HCT116 (cell line): ENCODE measurements around the gene COL1A1. TPM values are rescaled to one million over a fixed set of nuclear protein-coding genes. Genes with fewer than 3 reads are reported as not detected.

ENCODE experiments used
- ATAC-seq: fragments of 200-7000 bp; cut with Tn5 transposase; 2 replicates; pipeline ENCODE4 v1.9.1; 2020; ENCODE audit warnings: mild to moderate bottlenecking, moderate library complexity
- BruUV-seq: library from RNA; stranded (reverse); fragments of 400-500 nt; replicated peaks from 2 replicates; lab custom pipeline; 2021; lab: Mats Ljungman, UMichigan
- CTCF ChIA-PET: fragments of 300-600 bp; sonication (Branson Sonifier 250); formaldehyde crosslinking; loops from one replicate; lab custom pipeline; 2021; ENCODE audit warnings: antibody characterized with exemption; lab: Charles Lee
- POLR2A ChIA-PET: fragments of 300-600, 350-600 bp; sonication (Branson Sonifier 250); formaldehyde crosslinking; loops from one replicate; lab custom pipeline; 2021; ENCODE audit warnings: antibody characterized with exemption; lab: Charles Lee
- RAD21 ChIA-PET, 2 experiments: fragments of 300-600 bp; sonication (Branson Sonifier 250); formaldehyde crosslinking; loops; one replicate each; lab custom pipeline; 2023; ENCODE audit warnings: low total read pairs in 2 of 2; ENCODE audit not compliant: uncharacterized antibody in 2 of 2, unreplicated experiment in 2 of 2, low non-redundant PET in 1 of 2; lab: Charles Lee
- DNase-seq: peaks from one replicate; pipeline ENCODE4 v3.0.0-alpha.2; 2010; ENCODE audit warnings: low read depth, low spot score
- H2AFZ ChIP-seq: fragments of 200-600 bp; shearing (Covaris generic), sonication (generic); 2 replicates; pipeline ENCODE4 v1.6.1; 2017; ENCODE audit warnings: low read depth, mixed run types, mixed read lengths, antibody characterized with exemption, low read length; ENCODE audit not compliant: poor library complexity, severe bottlenecking
- H3K27ac ChIP-seq: 2 replicates; pipeline ENCODE4 v1.5.1; 2012; ENCODE audit warnings: low read depth, low read length
- H3K27me3 ChIP-seq: fragments of 200-600 bp; sonication (generic); 2 replicates; pipeline ENCODE4 v1.6.1; 2016; ENCODE audit warnings: mixed run types, low read length, mixed read lengths; ENCODE audit not compliant: insufficient read depth
- H3K36me3 ChIP-seq, 2 experiments: fragments of 200-500 bp in 1 of 2; fragments of 200-600 bp in 1 of 2; sonication (Bioruptor generic) in 1 of 2; sonication (generic) in 1 of 2; 2 replicates each; pipeline versions ENCODE4 v1.5.1 to v1.6.1; 2014 to 2016; ENCODE audit warnings: low read length in 2 of 2, inconsistent platforms in 1 of 2, mixed read lengths in 1 of 2, mixed run types in 1 of 2; ENCODE audit not compliant: insufficient read depth in 2 of 2, control insufficient read depth in 1 of 2
- H3K4me1 ChIP-seq, 2 experiments: fragments of 200-600 bp in 1 of 2; sonication (generic) in 1 of 2; 2 replicates each; pipeline versions ENCODE4 v1.5.1 to v1.6.1; 2012 to 2017; ENCODE audit warnings: low read length in 2 of 2, inconsistent platforms in 1 of 2, mild to moderate bottlenecking in 1 of 2, mixed read lengths in 1 of 2, mixed run types in 1 of 2, moderate library complexity in 1 of 2; ENCODE audit not compliant: insufficient read depth in 2 of 2, control insufficient read depth in 1 of 2
- H3K4me2 ChIP-seq: fragments of 200-600 bp; sonication (generic); 2 replicates; pipeline ENCODE4 v1.6.1; 2017; ENCODE audit warnings: mixed run types, low read length, mixed read lengths
- H3K4me3 ChIP-seq, 2 experiments: fragments of 200-600 bp in 1 of 2; sonication (generic) in 1 of 2; replicated peaks in 1 of 2; 2 replicates each; pipeline ENCODE4 v1.5.1; 2011 to 2016; ENCODE audit warnings: low read length in 2 of 2, control low read depth in 1 of 2, low read depth in 1 of 2, mild to moderate bottlenecking in 1 of 2, mixed read lengths in 1 of 2, mixed run types in 1 of 2
- H3K79me2 ChIP-seq: fragments of 200-600 bp; sonication (generic); 2 replicates; pipeline ENCODE4 v1.6.1; 2017; ENCODE audit warnings: mild to moderate bottlenecking, mixed run types, low read length, moderate library complexity, mixed read lengths; ENCODE audit not compliant: insufficient read depth
- H3K9ac ChIP-seq: fragments of 200-600 bp; sonication (generic); 2 replicates; pipeline ENCODE4 v1.6.1; 2016; ENCODE audit warnings: low read length, mixed read lengths
- H3K9me2 ChIP-seq: fragments of 200-600 bp; sonication (generic), shearing (Covaris generic); 2 replicates; pipeline ENCODE4 v1.6.1; 2017; ENCODE audit warnings: mixed run types, mild to moderate bottlenecking, moderate library complexity; ENCODE audit not compliant: insufficient read depth
- H3K9me3 ChIP-seq, 2 experiments: fragments of 200-500 bp in 1 of 2; fragments of 200-600 bp in 1 of 2; sonication (Bioruptor generic) in 1 of 2; sonication (generic) in 1 of 2; 2 replicates each; pipeline ENCODE4 v1.6.1; 2014 to 2017; ENCODE audit warnings: low read length in 2 of 2, mixed read lengths in 2 of 2, inconsistent platforms in 1 of 2, low read depth in 1 of 2, mild to moderate bottlenecking in 1 of 2, mixed run types in 1 of 2, moderate library complexity in 1 of 2; ENCODE audit not compliant: control insufficient read depth in 1 of 2, insufficient read depth in 1 of 2
- H4K20me1 ChIP-seq: fragments of 200-600 bp; sonication (generic), shearing (Covaris generic); 2 replicates; pipeline ENCODE4 v1.6.1; 2017; ENCODE audit warnings: mixed run types, mild to moderate bottlenecking, moderate library complexity; ENCODE audit not compliant: insufficient read depth
- CEBPB ChIP-seq: IDR thresholded peaks from 2 replicates; pipeline ENCODE4 v1.6.1; 2012; ENCODE audit warnings: low read depth
- EGR1 ChIP-seq: IDR thresholded peaks from 2 replicates; pipeline ENCODE4 v1.6.1; 2012; ENCODE audit warnings: low read depth
- EZH2 ChIP-seq: fragments of 200-600 bp; sonication (generic); IDR thresholded peaks from 2 replicates; pipeline ENCODE4 v1.6.1; 2017; ENCODE audit warnings: antibody characterized with exemption, mixed run types
- EZH2phosphoT487 ChIP-seq: fragments of 200-600 bp; IDR thresholded peaks from 2 replicates; pipeline ENCODE4 v1.6.1; 2018; ENCODE audit warnings: antibody characterized with exemption, borderline replicate concordance
- POLR2AphosphoS5 ChIP-seq: IDR thresholded peaks from 2 replicates; pipeline ENCODE4 v1.6.1; 2011; ENCODE audit warnings: mild to moderate bottlenecking, low read depth, low read length, moderate library complexity
- SIN3A ChIP-seq: IDR thresholded peaks from 2 replicates; pipeline ENCODE4 v1.6.1; 2012; ENCODE audit warnings: low read depth
- SRF ChIP-seq: IDR thresholded peaks from 2 replicates; pipeline ENCODE4 v1.6.1; 2012; ENCODE audit warnings: low read depth
- TCF7L2 ChIP-seq: IDR thresholded peaks from 2 replicates; pipeline ENCODE4 v1.7.0; 2011; ENCODE audit warnings: borderline replicate concordance, inconsistent platforms; ENCODE audit not compliant: insufficient read depth, insufficient read length; ENCODE audit errors: extremely low read depth
- YY1 ChIP-seq: IDR thresholded peaks from 2 replicates; pipeline ENCODE4 v1.6.1; 2011; ENCODE audit warnings: low read length, low read depth, moderate library complexity, mild to moderate bottlenecking; ENCODE audit not compliant: insufficient replicate concordance; ENCODE audit errors: extremely low read depth
- ZBTB33 ChIP-seq: IDR thresholded peaks from 2 replicates; pipeline ENCODE4 v1.6.1; 2011; ENCODE audit warnings: mild to moderate bottlenecking, low read length, moderate library complexity; ENCODE audit not compliant: insufficient replicate concordance; ENCODE audit errors: extremely low read depth
- ZFX ChIP-seq: fragments of 450-650 bp; IDR thresholded peaks from 2 replicates; pipeline ENCODE4 v1.6.1; 2017
- intact Hi-C: fragments of 100-400 bp; cut with micrococcal nuclease; formaldehyde crosslinking; loops from 2 replicates; pipeline ENCODE4 v1.10.0; 2022
- total RNA-seq: library from RNA; stranded (reverse); gene quantifications from one replicate; pipeline ENCODE4 v1.2.1, GENCODE V29; 2021; ENCODE audit not compliant: unreplicated experiment
- TF ChIP-seq, protein P1 (sequence below): IDR thresholded peaks from 2 replicates; pipeline ENCODE4 v1.6.1; 2012; ENCODE audit warnings: low read depth
- TF ChIP-seq, protein P2 (sequence below): IDR thresholded peaks from 2 replicates; pipeline ENCODE4 v1.6.1; 2012

The COL1A1 gene
- total RNA-seq, 1 experiment from 2014 or later, result 33.6 TPM

GRCh38 chr17:50171371-50172071 lies 29.9 kb downstream of the COL1A1 start:
- Histone ChIP-seq H4K20me1 (no peaks in the 10 kb centered on the region), H3K36me3 (no peaks in the 10 kb centered on the region), H3K27ac (no peak overlapping the region), H2AFZ (no peak overlapping the region), H3K9ac (no peak overlapping the region)
- ATAC-seq (no peak), DNase-seq (no peak)
- ChIA-PET CTCF (interaction anchor here (1.2 to 4.2 kb wide), 2 partner anchors 11 to 26 kb away, joined by 4 to 59 read pairs; no protein-coding TSS in a partner anchor), RAD21 (no interaction called here), POLR2A (no interaction called here)
- intact Hi-C loops, result no loop called here
- TF ChIP-seq POLR2AphosphoS5 (no peak), EGR1 (no peak), EZH2 (no peak), YY1 (no peak), SIN3A (no peak), EZH2phosphoT487 (no peak), ZFX (no peak), ZBTB33 (no peak), TCF7L2 (no peak), CEBPB (no peak), SRF (no peak)
- TF ChIP-seq, protein P1, sequence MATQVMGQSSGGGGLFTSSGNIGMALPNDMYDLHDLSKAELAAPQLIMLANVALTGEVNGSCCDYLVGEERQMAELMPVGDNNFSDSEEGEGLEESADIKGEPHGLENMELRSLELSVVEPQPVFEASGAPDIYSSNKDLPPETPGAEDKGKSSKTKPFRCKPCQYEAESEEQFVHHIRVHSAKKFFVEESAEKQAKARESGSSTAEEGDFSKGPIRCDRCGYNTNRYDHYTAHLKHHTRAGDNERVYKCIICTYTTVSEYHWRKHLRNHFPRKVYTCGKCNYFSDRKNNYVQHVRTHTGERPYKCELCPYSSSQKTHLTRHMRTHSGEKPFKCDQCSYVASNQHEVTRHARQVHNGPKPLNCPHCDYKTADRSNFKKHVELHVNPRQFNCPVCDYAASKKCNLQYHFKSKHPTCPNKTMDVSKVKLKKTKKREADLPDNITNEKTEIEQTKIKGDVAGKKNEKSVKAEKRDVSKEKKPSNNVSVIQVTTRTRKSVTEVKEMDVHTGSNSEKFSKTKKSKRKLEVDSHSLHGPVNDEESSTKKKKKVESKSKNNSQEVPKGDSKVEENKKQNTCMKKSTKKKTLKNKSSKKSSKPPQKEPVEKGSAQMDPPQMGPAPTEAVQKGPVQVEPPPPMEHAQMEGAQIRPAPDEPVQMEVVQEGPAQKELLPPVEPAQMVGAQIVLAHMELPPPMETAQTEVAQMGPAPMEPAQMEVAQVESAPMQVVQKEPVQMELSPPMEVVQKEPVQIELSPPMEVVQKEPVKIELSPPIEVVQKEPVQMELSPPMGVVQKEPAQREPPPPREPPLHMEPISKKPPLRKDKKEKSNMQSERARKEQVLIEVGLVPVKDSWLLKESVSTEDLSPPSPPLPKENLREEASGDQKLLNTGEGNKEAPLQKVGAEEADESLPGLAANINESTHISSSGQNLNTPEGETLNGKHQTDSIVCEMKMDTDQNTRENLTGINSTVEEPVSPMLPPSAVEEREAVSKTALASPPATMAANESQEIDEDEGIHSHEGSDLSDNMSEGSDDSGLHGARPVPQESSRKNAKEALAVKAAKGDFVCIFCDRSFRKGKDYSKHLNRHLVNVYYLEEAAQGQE, result no peak
- TF ChIP-seq, protein P2, sequence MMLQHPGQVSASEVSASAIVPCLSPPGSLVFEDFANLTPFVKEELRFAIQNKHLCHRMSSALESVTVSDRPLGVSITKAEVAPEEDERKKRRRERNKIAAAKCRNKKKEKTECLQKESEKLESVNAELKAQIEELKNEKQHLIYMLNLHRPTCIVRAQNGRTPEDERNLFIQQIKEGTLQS, result no peak
- TF ChIP-seq, all 23 proteins: peak for 0
- H3K9me2 ChIP-seq, result no peaks in the 10 kb centered on the region
- no peaks in the 10 kb centered on the region for H3K79me2 ChIP-seq
- BruUV-seq, result no TSS peak
- H3K27me3 ChIP-seq, result no peaks in the 10 kb centered on the region
- H3K9me3 ChIP-seq, result no peaks in the 10 kb centered on the region
- no peak overlapping the region for H3K4me3 ChIP-seq
- peaks cover 15 to 57% of the 10 kb centered on the region in 2 experiments for H3K4me1 ChIP-seq
- H3K4me2 ChIP-seq, result no peak overlapping the region
